Measurements from ENCODE around the gene BRS3. TPM values are rescaled to one million over a fixed set of nuclear protein-coding genes. Genes with fewer than 3 reads are reported as not detected.

The BRS3 gene
- total RNA-seq, 4 donors from 2014 or later, result not detected

- Histone ChIP-seq H3K27me3 (no peaks in the 10 kb centered on the region), H3K4me1 (no peaks in the 10 kb centered on the region), H3K9me3 (no peaks in the 10 kb centered on the region), H3K27ac (no peak overlapping the region), H3K36me3 (no peaks in the 10 kb centered on the region), H3K4me3 (no peak overlapping the region)
- no peak for DNase-seq
- TF ChIP-seq CTCF (IDR thresholded peaks at IDR 0.05), result no peak
- no peak for TF ChIP-seq POLR2A (IDR thresholded peaks at IDR 0.05)
- intact Hi-C loops (cut with DNase I), result no loop called here
Measured at GRCh38 chrX:136447968-136448367, 39.8 kb upstream of the BRS3 start.

- H3K27ac ChIP-seq, result no peak overlapping the region
- TF ChIP-seq CTCF (IDR thresholded peaks at IDR 0.05), result no peak
- no peak overlapping the region for H3K4me3 ChIP-seq
- intact Hi-C loops (cut with DNase I), result no loop called here
- 37 to 67% methylated on average over 8 of the region's 8 CpGs for WGBS, 2 donors
- H3K27me3 ChIP-seq, result no peaks in the 10 kb centered on the region
- DNase-seq, result no peak
- H3K9me3 ChIP-seq, result no peaks in the 10 kb centered on the region
- H3K36me3 ChIP-seq, result no peaks in the 10 kb centered on the region
- H3K4me1 ChIP-seq, result no peaks in the 10 kb centered on the region
Measured at GRCh38 chrX:136450050-136450830, 37.5 kb upstream of the BRS3 start.

- no peak for TF ChIP-seq CTCF (IDR thresholded peaks at IDR 0.05)
- TF ChIP-seq POLR2A (IDR thresholded peaks at IDR 0.05), result no peak
- 67 to 100% methylated on average over 1 to 2 of the region's 5 CpGs for WGBS, 2 donors
- H3K9me3 ChIP-seq, result no peaks in the 10 kb centered on the region
- intact Hi-C loops (cut with DNase I), result no loop called here
- H3K27ac ChIP-seq, result no peak overlapping the region
- no peak overlapping the region for H3K4me3 ChIP-seq
- H3K27me3 ChIP-seq, result no peaks in the 10 kb centered on the region
- no peaks in the 10 kb centered on the region for H3K36me3 ChIP-seq
- no peaks in the 10 kb centered on the region for H3K4me1 ChIP-seq
- DNase-seq, result no peak
Measured at GRCh38 chrX:136452614-136453013, 35.1 kb upstream of the BRS3 start.

- H3K27me3 ChIP-seq, result no peaks in the 10 kb centered on the region
Measured at GRCh38 chrX:136453114-136453513, 34.6 kb upstream of the BRS3 start.

GRCh38 chrX:136453771-136454170 lies 34.0 kb upstream of the BRS3 start:
- no peak for DNase-seq
- H3K36me3 ChIP-seq, result no peaks in the 10 kb centered on the region
- H3K27me3 ChIP-seq, result no peaks in the 10 kb centered on the region
- no peaks in the 10 kb centered on the region for H3K9me3 ChIP-seq
- H3K4me3 ChIP-seq, result no peak overlapping the region
- TF ChIP-seq POLR2A (IDR thresholded peaks at IDR 0.05) (no peak), CTCF (IDR thresholded peaks at IDR 0.05) (no peak)
- no peaks in the 10 kb centered on the region for H3K4me1 ChIP-seq
- no peak overlapping the region for H3K27ac ChIP-seq
- WGBS, 2 donors, result 31 to 50% methylated on average over 1 of the region's 1 CpG
- intact Hi-C loops (cut with DNase I), result no loop called here

More at GRCh38 chrX:136453114-136453513, 34.6 kb upstream of the BRS3 start:
- intact Hi-C loops (cut with DNase I), result no loop called here
- Histone ChIP-seq H3K36me3 (no peaks in the 10 kb centered on the region), H3K27ac (no peak overlapping the region), H3K4me3 (no peak overlapping the region), H3K4me1 (no peaks in the 10 kb centered on the region), H3K9me3 (no peaks in the 10 kb centered on the region)
- no peak for DNase-seq
- TF ChIP-seq CTCF (IDR thresholded peaks at IDR 0.05) (no peak), POLR2A (IDR thresholded peaks at IDR 0.05) (no peak)
- 63% methylated on average over 1 of the region's 1 CpG for WGBS, 2 donors
